WTC11 (cell line): ENCODE results near the gene VSTM2B. TPM values are rescaled to one million over a fixed set of nuclear protein-coding genes. Genes with fewer than 3 reads are reported as not detected.

ENCODE experiments used
- ATAC-seq: fragments of 200-7000 bp; cut with Tn5 transposase; 2 replicates; pipeline ENCODE4 v1.10.0; 2021; ENCODE audit warnings: mild to moderate bottlenecking, moderate library complexity
- CTCF ChIA-PET: fragments of 300-600 bp; sonication (Branson Sonifier 250); formaldehyde crosslinking; loops from one replicate; lab custom pipeline; 2021; ENCODE audit warnings: antibody characterized with exemption; lab: Charles Lee
- POLR2A ChIA-PET: fragments of 350-600 bp; sonication (Branson Sonifier 250); formaldehyde crosslinking; loops from one replicate; lab custom pipeline; 2021; ENCODE audit warnings: antibody characterized with exemption; lab: Charles Lee
- DNase-seq: peaks from one replicate; pipeline ENCODE4 v3.0.0; 2021; ENCODE audit warnings: low spot score
- H3K27ac Mint-ChIP-seq: 2 replicates; pipeline ENCODE4 v1.8.0; 2021; ENCODE audit warnings: mixed read lengths
- H3K27me3 Mint-ChIP-seq: 2 replicates; pipeline ENCODE4 v1.8.0; 2021; ENCODE audit warnings: low read depth, mild to moderate bottlenecking, moderate library complexity, mixed read lengths
- H3K36me3 Mint-ChIP-seq: 2 replicates; pipeline ENCODE4 v1.8.0; 2021; ENCODE audit warnings: mixed read lengths
- H3K4me1 Mint-ChIP-seq: 2 replicates; pipeline ENCODE4 v1.8.0; 2022; ENCODE audit warnings: mixed read lengths
- H3K4me3 Mint-ChIP-seq: 2 replicates; pipeline ENCODE4 v1.8.0; 2021; ENCODE audit warnings: mild to moderate bottlenecking, moderate library complexity, mixed read lengths
- H3K9me3 Mint-ChIP-seq: 2 replicates; pipeline ENCODE4 v1.8.0; 2021; ENCODE audit warnings: mixed read lengths
- ATF1 ChIP-seq: sonication (generic); formaldehyde crosslinking; IDR thresholded peaks from 2 replicates; pipeline ENCODE4 v1.8.1; 2023; ENCODE audit warnings: mild to moderate bottlenecking, moderate library complexity, missing genetic modification reagents
- CREB1 ChIP-seq: sonication (generic); formaldehyde crosslinking; IDR thresholded peaks from 2 replicates; pipeline ENCODE4 v1.8.0; 2023; ENCODE audit warnings: mild to moderate bottlenecking, missing genetic modification reagents
- CREM ChIP-seq: sonication (generic); formaldehyde crosslinking; IDR thresholded peaks from 2 replicates; pipeline ENCODE4 v1.8.1; 2022; ENCODE audit warnings: mild to moderate bottlenecking, missing genetic modification reagents, moderate library complexity
- ESRRA ChIP-seq: sonication (generic); formaldehyde crosslinking; IDR thresholded peaks from 2 replicates; pipeline ENCODE4 v1.8.1; 2022; ENCODE audit warnings: mild to moderate bottlenecking, missing genetic modification reagents, borderline replicate concordance
- NFATC4 ChIP-seq: fragments of 250-450 bp; sonication (Bioruptor Pico); IDR thresholded peaks from 2 replicates; pipeline ENCODE4 v1.9.0; 2021; ENCODE audit warnings: mild to moderate bottlenecking
- NR2C2 ChIP-seq: sonication (generic); formaldehyde crosslinking; IDR thresholded peaks from 2 replicates; pipeline ENCODE4 v1.8.0; 2022; ENCODE audit warnings: mild to moderate bottlenecking, missing genetic modification reagents
- NR3C1 ChIP-seq: sonication (generic); formaldehyde crosslinking; conservative IDR thresholded peaks from 2 replicates; pipeline ENCODE4 v1.8.1; 2023; ENCODE audit warnings: low read depth, mild to moderate bottlenecking, missing genetic modification reagents
- SMAD4 ChIP-seq: sonication (generic); formaldehyde crosslinking; IDR thresholded peaks from 2 replicates; pipeline ENCODE4 v1.8.0; 2022; ENCODE audit warnings: mild to moderate bottlenecking, missing genetic modification reagents
- ZNF263 ChIP-seq: sonication (generic); formaldehyde crosslinking; IDR thresholded peaks from 2 replicates; pipeline ENCODE4 v1.8.1; 2022; ENCODE audit warnings: low read depth, mild to moderate bottlenecking, moderate library complexity, missing genetic modification reagents
- ZNF671 ChIP-seq: fragments of 250-450 bp; sonication (Bioruptor Pico); IDR thresholded peaks from 2 replicates; pipeline ENCODE4 v1.8.0; 2021; ENCODE audit warnings: mild to moderate bottlenecking
- total RNA-seq: library from RNA; stranded (reverse); gene quantifications from 3 replicates; pipeline ENCODE4 v1.2.3, GENCODE V29; 2021
- TF ChIP-seq, protein P1 (sequence below): sonication (generic); formaldehyde crosslinking; IDR thresholded peaks from 2 replicates; pipeline ENCODE4 v1.8.1; 2023; ENCODE audit warnings: mild to moderate bottlenecking, moderate library complexity, missing genetic modification reagents
- TF ChIP-seq, protein P2 (sequence below): fragments of 250-450 bp; sonication (Bioruptor Pico); IDR thresholded peaks from 2 replicates; pipeline ENCODE4 v1.9.0; 2021; ENCODE audit warnings: moderate library complexity, mild to moderate bottlenecking, inconsistent platforms, borderline replicate concordance
- TF ChIP-seq, protein P3 (sequence below): sonication (generic); formaldehyde crosslinking; IDR thresholded peaks from 2 replicates; pipeline ENCODE4 v1.8.1; 2022; ENCODE audit warnings: mild to moderate bottlenecking, moderate library complexity, missing genetic modification reagents
- TF ChIP-seq, protein P4 (sequence below): fragments of 250-450 bp; sonication (Bioruptor Pico); IDR thresholded peaks from 2 replicates; pipeline ENCODE4 v1.9.0; 2021; ENCODE audit warnings: mild to moderate bottlenecking
- TF ChIP-seq, protein P5 (sequence below): sonication (generic); formaldehyde crosslinking; IDR thresholded peaks from 2 replicates; pipeline ENCODE4 v1.8.0; 2023; ENCODE audit warnings: missing genetic modification reagents, mild to moderate bottlenecking, borderline replicate concordance
- TF ChIP-seq, protein P6 (sequence below): sonication (generic); formaldehyde crosslinking; conservative IDR thresholded peaks from 2 replicates; pipeline ENCODE4 v1.8.1; 2022; ENCODE audit warnings: mild to moderate bottlenecking, missing genetic modification reagents
- TF ChIP-seq, protein P7 (sequence below): sonication (generic); formaldehyde crosslinking; IDR thresholded peaks from 2 replicates; pipeline ENCODE4 v1.8.1; 2022; ENCODE audit warnings: low read depth, missing genetic modification reagents, borderline replicate concordance

Gene VSTM2B
- total RNA-seq, 1 experiment from 2014 or later: 3.2 TPM

DNA sequence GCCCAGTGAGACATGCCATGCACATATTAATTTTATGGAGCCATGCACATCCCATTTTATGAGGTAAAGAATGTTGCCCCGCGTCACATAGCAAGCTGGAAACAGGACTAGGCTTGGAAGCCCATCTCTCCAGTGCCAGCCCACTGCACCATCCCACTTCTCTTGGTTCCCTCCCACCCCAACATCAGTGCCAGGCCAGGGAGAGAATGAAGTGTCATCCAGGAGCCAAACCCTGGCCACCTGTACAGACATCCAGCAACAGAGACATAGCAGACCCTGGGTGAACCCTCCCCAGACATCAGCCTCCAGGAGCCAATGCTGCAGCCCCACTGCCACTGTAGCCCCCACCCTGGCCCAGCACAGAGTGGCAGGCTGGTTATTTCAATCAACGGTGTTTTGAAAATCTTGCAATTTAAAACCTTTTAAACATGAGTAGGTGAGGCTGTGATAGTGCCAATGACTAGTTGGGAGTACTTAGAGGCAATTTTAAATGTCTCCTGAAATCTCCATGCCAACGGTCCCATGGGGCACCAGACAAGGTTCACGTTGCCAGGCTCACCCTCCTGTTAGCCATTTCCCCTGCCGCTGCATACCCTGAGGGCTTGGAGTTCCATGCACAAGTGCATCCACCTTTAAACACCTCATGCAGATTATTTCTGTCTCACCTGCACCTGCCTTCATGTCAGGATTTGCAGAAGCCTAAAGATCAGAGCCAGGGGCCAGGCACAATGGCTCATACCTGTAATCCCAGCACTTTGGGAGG lies 34.7 kb downstream of the VSTM2B start:
- DNase-seq: no peak
- ChIA-PET POLR2A (no interaction called here), CTCF (no interaction called here)
- Mint-ChIP-seq H3K27me3 (peaks cover 15% of the 10 kb centered on the region), H3K9me3 (peaks cover 44% of the 10 kb centered on the region), H3K4me1 (0 out of 2 replicates have a peak, but pooled peaks cover 3% of the 10 kb centered on the region)
- no peak for TF ChIP-seq ESRRA (CRISPR knock-in tag)
- no peak for TF ChIP-seq NFATC4 (CRISPR knock-in tag)
- TF ChIP-seq, protein P1, sequence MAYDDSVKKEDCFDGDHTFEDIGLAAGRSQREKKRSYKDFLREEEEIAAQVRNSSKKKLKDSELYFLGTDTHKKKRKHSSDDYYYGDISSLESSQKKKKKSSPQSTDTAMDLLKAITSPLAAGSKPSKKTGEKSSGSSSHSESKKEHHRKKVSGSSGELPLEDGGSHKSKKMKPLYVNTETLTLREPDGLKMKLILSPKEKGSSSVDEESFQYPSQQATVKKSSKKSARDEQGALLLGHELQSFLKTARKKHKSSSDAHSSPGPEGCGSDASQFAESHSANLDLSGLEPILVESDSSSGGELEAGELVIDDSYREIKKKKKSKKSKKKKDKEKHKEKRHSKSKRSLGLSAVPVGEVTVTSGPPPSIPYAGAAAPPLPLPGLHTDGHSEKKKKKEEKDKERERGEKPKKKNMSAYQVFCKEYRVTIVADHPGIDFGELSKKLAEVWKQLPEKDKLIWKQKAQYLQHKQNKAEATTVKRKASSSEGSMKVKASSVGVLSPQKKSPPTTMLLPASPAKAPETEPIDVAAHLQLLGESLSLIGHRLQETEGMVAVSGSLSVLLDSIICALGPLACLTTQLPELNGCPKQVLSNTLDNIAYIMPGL: no peak
- TF ChIP-seq, protein P2, sequence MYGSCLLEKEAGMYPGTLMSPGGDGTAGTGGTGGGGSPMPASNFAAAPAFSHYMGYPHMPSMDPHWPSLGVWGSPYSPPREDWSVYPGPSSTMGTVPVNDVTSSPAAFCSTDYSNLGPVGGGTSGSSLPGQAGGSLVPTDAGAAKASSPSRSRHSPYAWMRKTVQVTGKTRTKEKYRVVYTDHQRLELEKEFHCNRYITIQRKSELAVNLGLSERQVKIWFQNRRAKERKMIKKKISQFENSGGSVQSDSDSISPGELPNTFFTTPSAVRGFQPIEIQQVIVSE: no peak
- TF ChIP-seq ATF1 (CRISPR knock-in tag): no peak
- no peak for TF ChIP-seq CREM (CRISPR knock-in tag)
- TF ChIP-seq NR3C1 (CRISPR knock-in tag): no peak
- TF ChIP-seq, protein P3, sequence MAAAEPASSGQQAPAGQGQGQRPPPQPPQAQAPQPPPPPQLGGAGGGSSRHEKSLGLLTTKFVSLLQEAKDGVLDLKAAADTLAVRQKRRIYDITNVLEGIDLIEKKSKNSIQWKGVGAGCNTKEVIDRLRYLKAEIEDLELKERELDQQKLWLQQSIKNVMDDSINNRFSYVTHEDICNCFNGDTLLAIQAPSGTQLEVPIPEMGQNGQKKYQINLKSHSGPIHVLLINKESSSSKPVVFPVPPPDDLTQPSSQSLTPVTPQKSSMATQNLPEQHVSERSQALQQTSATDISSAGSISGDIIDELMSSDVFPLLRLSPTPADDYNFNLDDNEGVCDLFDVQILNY (CRISPR knock-in tag): no peak
- TF ChIP-seq, protein P4, sequence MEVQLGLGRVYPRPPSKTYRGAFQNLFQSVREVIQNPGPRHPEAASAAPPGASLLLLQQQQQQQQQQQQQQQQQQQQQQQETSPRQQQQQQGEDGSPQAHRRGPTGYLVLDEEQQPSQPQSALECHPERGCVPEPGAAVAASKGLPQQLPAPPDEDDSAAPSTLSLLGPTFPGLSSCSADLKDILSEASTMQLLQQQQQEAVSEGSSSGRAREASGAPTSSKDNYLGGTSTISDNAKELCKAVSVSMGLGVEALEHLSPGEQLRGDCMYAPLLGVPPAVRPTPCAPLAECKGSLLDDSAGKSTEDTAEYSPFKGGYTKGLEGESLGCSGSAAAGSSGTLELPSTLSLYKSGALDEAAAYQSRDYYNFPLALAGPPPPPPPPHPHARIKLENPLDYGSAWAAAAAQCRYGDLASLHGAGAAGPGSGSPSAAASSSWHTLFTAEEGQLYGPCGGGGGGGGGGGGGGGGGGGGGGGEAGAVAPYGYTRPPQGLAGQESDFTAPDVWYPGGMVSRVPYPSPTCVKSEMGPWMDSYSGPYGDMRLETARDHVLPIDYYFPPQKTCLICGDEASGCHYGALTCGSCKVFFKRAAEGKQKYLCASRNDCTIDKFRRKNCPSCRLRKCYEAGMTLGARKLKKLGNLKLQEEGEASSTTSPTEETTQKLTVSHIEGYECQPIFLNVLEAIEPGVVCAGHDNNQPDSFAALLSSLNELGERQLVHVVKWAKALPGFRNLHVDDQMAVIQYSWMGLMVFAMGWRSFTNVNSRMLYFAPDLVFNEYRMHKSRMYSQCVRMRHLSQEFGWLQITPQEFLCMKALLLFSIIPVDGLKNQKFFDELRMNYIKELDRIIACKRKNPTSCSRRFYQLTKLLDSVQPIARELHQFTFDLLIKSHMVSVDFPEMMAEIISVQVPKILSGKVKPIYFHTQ (CRISPR knock-in tag): no peak
- no peak for TF ChIP-seq ZNF671 (CRISPR knock-in tag)
- TF ChIP-seq ZNF263 (CRISPR knock-in tag): no peak
- TF ChIP-seq, protein P5, sequence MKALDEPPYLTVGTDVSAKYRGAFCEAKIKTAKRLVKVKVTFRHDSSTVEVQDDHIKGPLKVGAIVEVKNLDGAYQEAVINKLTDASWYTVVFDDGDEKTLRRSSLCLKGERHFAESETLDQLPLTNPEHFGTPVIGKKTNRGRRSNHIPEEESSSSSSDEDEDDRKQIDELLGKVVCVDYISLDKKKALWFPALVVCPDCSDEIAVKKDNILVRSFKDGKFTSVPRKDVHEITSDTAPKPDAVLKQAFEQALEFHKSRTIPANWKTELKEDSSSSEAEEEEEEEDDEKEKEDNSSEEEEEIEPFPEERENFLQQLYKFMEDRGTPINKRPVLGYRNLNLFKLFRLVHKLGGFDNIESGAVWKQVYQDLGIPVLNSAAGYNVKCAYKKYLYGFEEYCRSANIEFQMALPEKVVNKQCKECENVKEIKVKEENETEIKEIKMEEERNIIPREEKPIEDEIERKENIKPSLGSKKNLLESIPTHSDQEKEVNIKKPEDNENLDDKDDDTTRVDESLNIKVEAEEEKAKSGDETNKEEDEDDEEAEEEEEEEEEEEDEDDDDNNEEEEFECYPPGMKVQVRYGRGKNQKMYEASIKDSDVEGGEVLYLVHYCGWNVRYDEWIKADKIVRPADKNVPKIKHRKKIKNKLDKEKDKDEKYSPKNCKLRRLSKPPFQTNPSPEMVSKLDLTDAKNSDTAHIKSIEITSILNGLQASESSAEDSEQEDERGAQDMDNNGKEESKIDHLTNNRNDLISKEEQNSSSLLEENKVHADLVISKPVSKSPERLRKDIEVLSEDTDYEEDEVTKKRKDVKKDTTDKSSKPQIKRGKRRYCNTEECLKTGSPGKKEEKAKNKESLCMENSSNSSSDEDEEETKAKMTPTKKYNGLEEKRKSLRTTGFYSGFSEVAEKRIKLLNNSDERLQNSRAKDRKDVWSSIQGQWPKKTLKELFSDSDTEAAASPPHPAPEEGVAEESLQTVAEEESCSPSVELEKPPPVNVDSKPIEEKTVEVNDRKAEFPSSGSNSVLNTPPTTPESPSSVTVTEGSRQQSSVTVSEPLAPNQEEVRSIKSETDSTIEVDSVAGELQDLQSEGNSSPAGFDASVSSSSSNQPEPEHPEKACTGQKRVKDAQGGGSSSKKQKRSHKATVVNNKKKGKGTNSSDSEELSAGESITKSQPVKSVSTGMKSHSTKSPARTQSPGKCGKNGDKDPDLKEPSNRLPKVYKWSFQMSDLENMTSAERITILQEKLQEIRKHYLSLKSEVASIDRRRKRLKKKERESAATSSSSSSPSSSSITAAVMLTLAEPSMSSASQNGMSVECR (CRISPR knock-in tag): no peak
- TF ChIP-seq, protein P6, sequence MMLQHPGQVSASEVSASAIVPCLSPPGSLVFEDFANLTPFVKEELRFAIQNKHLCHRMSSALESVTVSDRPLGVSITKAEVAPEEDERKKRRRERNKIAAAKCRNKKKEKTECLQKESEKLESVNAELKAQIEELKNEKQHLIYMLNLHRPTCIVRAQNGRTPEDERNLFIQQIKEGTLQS (CRISPR knock-in tag): no peak
- TF ChIP-seq, protein P7, sequence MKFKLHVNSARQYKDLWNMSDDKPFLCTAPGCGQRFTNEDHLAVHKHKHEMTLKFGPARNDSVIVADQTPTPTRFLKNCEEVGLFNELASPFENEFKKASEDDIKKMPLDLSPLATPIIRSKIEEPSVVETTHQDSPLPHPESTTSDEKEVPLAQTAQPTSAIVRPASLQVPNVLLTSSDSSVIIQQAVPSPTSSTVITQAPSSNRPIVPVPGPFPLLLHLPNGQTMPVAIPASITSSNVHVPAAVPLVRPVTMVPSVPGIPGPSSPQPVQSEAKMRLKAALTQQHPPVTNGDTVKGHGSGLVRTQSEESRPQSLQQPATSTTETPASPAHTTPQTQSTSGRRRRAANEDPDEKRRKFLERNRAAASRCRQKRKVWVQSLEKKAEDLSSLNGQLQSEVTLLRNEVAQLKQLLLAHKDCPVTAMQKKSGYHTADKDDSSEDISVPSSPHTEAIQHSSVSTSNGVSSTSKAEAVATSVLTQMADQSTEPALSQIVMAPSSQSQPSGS (CRISPR knock-in tag): no peak
- TF ChIP-seq CREB1 (CRISPR knock-in tag): no peak
- no peak for TF ChIP-seq SMAD4
- no peak for TF ChIP-seq NR2C2 (CRISPR knock-in tag)
- TF ChIP-seq, all 79 proteins: peak for 0
- ATAC-seq: no peak
- peaks cover 13% of the 10 kb centered on the region for H3K36me3 Mint-ChIP-seq
- H3K4me3 Mint-ChIP-seq: no peak overlapping the region
- H3K27ac Mint-ChIP-seq: no peak overlapping the region
